H1 (cell line): ENCODE results near the gene QSOX1.

Source experiments
- CEBPB ChIP-seq: IDR thresholded peaks from 2 replicates; pipeline ENCODE4 v1.6.1; 2012; ENCODE audit warnings: low read depth, low read length
- CREB1 ChIP-seq: IDR thresholded peaks from 2 replicates; pipeline ENCODE4 v1.6.1; 2012; ENCODE audit warnings: inconsistent platforms
- EZH2 ChIP-seq: fragments of 200-600 bp; sonication (generic); IDR thresholded peaks from 2 replicates; pipeline ENCODE4 v1.7.1; 2012; ENCODE audit warnings: low read depth, mild to moderate bottlenecking, moderate library complexity, low read length, inconsistent platforms; ENCODE audit not compliant: severe bottlenecking
- HDAC2 ChIP-seq, 2 experiments: fragments of 300-600 bp in 1 of 2; sonication (generic) in 1 of 2; IDR thresholded peaks; 2 replicates each; pipeline ENCODE4 v1.6.1; 2011 to 2012; ENCODE audit warnings: low read depth in 2 of 2, low read length in 2 of 2, mild to moderate bottlenecking in 2 of 2, moderate library complexity in 2 of 2, borderline replicate concordance in 1 of 2, inconsistent platforms in 1 of 2
- JUND ChIP-seq: IDR thresholded peaks from 2 replicates; pipeline ENCODE4 v1.6.1; 2011; ENCODE audit warnings: mild to moderate bottlenecking, improper control_type of control experiment, low read length
- POLR2A ChIP-seq, 2 experiments: IDR thresholded peaks; 1 replicate in 1 of 2; 2 replicates in 1 of 2; pipeline ENCODE4 v1.6.1; 2011; ENCODE audit warnings: low read depth in 2 of 2, low read length in 2 of 2, mild to moderate bottlenecking in 2 of 2; ENCODE audit errors: control extremely low read depth in 1 of 2
- RAD21 ChIP-seq, 2 experiments: IDR thresholded peaks in 1 of 2; conservative IDR thresholded peaks in 1 of 2; 2 replicates each; pipeline ENCODE4 v1.6.1; 2011; ENCODE audit warnings: low read depth in 2 of 2, low read length in 2 of 2, improper control_type of control experiment in 1 of 2, inconsistent platforms in 1 of 2, mild to moderate bottlenecking in 1 of 2, moderate library complexity in 1 of 2
- SUZ12 ChIP-seq: fragments of 200-600 bp; sonication (generic); IDR thresholded peaks from 2 replicates; pipeline ENCODE4 v1.6.1; 2012; ENCODE audit warnings: mild to moderate bottlenecking, inconsistent platforms, low read length, moderate library complexity, mixed read lengths
- TEAD4 ChIP-seq: IDR thresholded peaks from 2 replicates; pipeline ENCODE4 v1.6.1; 2012; ENCODE audit warnings: low read depth, low read length, inconsistent platforms, mixed read lengths
- ZNF274 ChIP-seq: IDR thresholded peaks from 2 replicates; pipeline ENCODE4 v1.7.0; 2012; ENCODE audit warnings: low read length, borderline replicate concordance; ENCODE audit errors: extremely low read depth
- TF ChIP-seq, protein P1 (sequence below), 3 experiments: IDR thresholded peaks; 1 replicate in 2 of 3; 2 replicates in 1 of 3; pipeline versions ENCODE4 v1.5.1 to v1.6.1; 2011; ENCODE audit warnings: low read length in 3 of 3, mild to moderate bottlenecking in 3 of 3, inconsistent platforms in 2 of 3, low read depth in 1 of 3, moderate library complexity in 1 of 3; ENCODE audit not compliant: insufficient read depth in 1 of 3; ENCODE audit errors: control extremely low read depth in 1 of 3

DNA sequence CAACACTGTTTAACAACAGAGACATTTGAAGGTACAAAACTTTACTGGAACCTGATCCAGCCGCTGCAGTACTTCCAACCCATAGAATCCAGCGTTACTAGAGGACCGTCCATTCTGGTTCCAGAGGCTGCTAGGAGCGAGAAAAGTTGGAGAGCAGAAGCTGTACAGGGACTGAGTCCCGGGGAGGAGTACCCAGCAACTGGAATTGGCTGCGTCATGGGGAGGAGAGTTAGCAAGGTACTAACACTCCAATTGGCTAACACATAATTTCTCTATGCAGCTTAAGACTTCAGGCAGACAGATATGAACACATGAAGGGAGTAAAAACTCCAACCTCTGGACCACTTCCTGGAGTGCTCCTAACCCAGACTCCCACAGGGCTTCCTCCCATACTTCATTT lies 2.1 kb upstream of the QSOX1 start:
- TF ChIP-seq CEBPB (no peak), EZH2 (no peak), JUND (no peak), RAD21 (IDR thresholded peaks at IDR 0.05 in 1 of 2, conservative IDR thresholded peaks at IDR 0.05 in 1 of 2; ENCODE audit: low read depth in 2 of 2, low read length in 2 of 2) (no peak), ZNF274 (no peak), CREB1 (no peak), POLR2A (IDR thresholded peaks at IDR 0.05; ENCODE audit: control extremely low read depth in 1 of 2, low read depth in 2 of 2, low read length in 2 of 2) (no peak), HDAC2 (IDR thresholded peaks at IDR 0.05; ENCODE audit: borderline replicate concordance in 1 of 2, low read depth in 2 of 2, low read length in 2 of 2) (no peak), SUZ12 (no peak), TEAD4 (no peak)
- TF ChIP-seq, protein P1, sequence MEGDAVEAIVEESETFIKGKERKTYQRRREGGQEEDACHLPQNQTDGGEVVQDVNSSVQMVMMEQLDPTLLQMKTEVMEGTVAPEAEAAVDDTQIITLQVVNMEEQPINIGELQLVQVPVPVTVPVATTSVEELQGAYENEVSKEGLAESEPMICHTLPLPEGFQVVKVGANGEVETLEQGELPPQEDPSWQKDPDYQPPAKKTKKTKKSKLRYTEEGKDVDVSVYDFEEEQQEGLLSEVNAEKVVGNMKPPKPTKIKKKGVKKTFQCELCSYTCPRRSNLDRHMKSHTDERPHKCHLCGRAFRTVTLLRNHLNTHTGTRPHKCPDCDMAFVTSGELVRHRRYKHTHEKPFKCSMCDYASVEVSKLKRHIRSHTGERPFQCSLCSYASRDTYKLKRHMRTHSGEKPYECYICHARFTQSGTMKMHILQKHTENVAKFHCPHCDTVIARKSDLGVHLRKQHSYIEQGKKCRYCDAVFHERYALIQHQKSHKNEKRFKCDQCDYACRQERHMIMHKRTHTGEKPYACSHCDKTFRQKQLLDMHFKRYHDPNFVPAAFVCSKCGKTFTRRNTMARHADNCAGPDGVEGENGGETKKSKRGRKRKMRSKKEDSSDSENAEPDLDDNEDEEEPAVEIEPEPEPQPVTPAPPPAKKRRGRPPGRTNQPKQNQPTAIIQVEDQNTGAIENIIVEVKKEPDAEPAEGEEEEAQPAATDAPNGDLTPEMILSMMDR (IDR thresholded peaks at IDR 0.05; ENCODE audit: control extremely low read depth in 1 of 3, insufficient read depth in 1 of 3, low read depth in 1 of 3, low read length in 3 of 3), result no peak
